HG02981 (cell line): ENCODE measurements around the gene VEGFB.

ENCODE experiments used
- ATAC-seq: cut with Tn5 transposase; IDR thresholded peaks from one replicate; pipeline ENCODE4 v1.9.1; 2021; ENCODE audit warnings: mild to moderate bottlenecking, moderate library complexity; ENCODE audit not compliant: unreplicated experiment

The VEGFB gene

GRCh38 chr11:64258946-64259532, 24.7 kb downstream of the VEGFB start:
- ATAC-seq = no peak

GRCh38 chr11:64259533-64260067, 25.2 kb downstream of the VEGFB start:
- no peak for ATAC-seq

GRCh38 chr11:64260147-64260708, 25.8 kb downstream of the VEGFB start:
- ATAC-seq = no peak

- no peak for ATAC-seq
Measured at GRCh38 chr11:64261556-64262080, 27.2 kb downstream of the VEGFB start.

- no peak for ATAC-seq
Measured at GRCh38 chr11:64262271-64263002, 28.1 kb downstream of the VEGFB start.

GRCh38 chr11:64263021-64263946, 28.9 kb downstream of the VEGFB start:
- ATAC-seq = no peak

GRCh38 chr11:64263947-64264317, 29.5 kb downstream of the VEGFB start:
- ATAC-seq = no peak

- no peak for ATAC-seq
Measured at GRCh38 chr11:64264371-64264852, 30.0 kb downstream of the VEGFB start.

GRCh38 chr11:64265176-64266160, 31.1 kb downstream of the VEGFB start:
- ATAC-seq = no peak

- no peak for ATAC-seq
Measured at GRCh38 chr11:64266339-64266738, 32.0 kb downstream of the VEGFB start.

- no peak for ATAC-seq
Measured at GRCh38 chr11:64267207-64267945, 33.0 kb downstream of the VEGFB start.

GRCh38 chr11:64268025-64268892, 33.9 kb downstream of the VEGFB start:
- ATAC-seq = no peak

- ATAC-seq = peak; percentile 14
Measured at GRCh38 chr11:64268893-64269539, 34.6 kb downstream of the VEGFB start.

- peak; percentile 69 for ATAC-seq
Measured at GRCh38 chr11:64269540-64270220, 35.3 kb downstream of the VEGFB start.

GRCh38 chr11:64275031-64275800, 40.8 kb downstream of the VEGFB start:
- ATAC-seq = no peak

GRCh38 chr11:64275841-64276240, 41.5 kb downstream of the VEGFB start:
- no peak for ATAC-seq
